NOMO-1 (cell line): Measurements from ENCODE around the gene MAST2.
"Not testable (repeated sequence)": the region's sequence is repeated elsewhere in the genome, so short reads cannot be mapped to it uniquely, and the experiment has no call there.

Experiments used
- DNase-seq, 2 experiments: peaks; one replicate each; lab custom pipeline; 2025; ENCODE audit not compliant: unreplicated experiment in 2 of 2; lab: John Stamatoyannopoulos, UW

MAST2 gene

DNA sequence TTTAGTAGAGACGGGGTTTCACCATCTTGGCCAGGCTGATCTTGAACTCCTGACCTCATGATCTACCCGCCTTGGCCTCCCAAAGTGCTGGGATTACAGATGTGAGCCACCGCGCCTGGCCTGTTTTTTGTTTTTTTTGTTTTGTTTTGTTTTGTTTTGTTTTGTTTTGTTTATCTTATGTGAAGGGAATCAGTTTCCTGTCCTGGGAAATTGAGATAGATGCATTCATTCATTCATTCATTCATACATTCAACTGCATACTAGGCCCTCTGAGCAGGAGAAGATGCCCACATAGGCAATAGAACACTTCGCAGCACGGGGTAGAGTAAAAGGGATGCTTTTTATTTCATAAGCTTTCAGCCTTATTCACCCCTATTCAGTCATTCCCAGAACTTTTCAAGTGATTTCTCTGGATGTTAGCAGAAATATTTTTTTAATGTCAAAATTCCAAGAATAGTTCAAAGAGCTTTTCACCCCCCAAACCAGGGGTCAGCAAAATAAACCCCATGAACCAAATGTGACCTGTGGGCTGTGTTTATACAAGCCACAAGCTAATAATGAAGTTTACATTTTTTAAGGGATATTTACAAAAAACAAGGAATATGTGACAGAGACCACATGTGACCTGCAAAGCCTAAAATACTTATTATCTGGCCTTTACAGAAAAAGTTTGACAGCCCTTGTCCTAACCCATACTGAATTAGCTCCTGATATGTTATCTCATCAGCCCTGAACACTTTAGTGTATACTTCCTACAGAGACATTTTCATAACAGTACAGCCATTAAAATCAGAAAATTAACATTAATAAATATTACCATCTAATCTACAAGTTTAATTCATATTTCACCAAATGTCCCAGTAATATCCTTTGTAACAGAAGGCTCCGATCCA lies 127.1 kb downstream of the MAST2 start:
- no peak for DNase-seq

DNA sequence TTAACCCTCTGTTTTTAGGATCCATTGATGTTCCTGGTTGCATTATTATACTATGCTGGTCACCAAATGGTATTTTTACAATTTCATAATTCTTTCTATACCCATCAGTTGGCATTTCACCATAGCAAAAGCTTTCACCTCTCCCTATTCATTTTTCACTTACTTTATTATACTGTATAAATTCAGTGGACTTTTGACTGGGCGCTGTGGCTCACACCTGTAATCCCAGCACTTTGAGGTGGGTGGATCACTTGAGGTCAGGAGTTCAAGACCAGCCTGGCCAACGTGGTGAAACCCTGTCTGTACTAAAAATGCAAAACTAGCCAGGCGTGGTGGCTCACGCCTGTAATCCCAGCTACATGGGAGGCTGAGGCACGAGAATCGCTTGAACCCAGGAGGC lies 128.8 kb downstream of the MAST2 start:
- not testable (repeated sequence) for DNase-seq

DNA sequence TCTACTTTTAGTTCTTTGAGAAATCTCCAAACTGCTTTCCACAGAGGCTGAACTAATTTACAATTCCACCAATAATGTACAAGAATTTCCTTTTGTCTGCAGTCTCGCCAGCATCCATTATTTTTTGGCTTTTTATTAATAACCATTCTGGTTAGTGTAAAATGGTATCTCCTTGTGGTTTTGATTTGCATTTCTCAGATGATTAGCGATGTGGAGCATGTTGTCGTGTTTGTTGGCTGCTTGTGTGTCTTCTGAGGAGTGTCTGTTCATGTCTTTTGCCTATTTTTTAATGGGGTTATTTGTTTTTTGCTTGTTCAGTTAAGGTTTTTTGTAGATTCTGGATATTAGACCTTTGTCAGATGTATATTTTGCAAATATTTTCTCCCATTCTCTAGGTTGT lies 131.5 kb downstream of the MAST2 start:
- DNase-seq: no peak

DNA sequence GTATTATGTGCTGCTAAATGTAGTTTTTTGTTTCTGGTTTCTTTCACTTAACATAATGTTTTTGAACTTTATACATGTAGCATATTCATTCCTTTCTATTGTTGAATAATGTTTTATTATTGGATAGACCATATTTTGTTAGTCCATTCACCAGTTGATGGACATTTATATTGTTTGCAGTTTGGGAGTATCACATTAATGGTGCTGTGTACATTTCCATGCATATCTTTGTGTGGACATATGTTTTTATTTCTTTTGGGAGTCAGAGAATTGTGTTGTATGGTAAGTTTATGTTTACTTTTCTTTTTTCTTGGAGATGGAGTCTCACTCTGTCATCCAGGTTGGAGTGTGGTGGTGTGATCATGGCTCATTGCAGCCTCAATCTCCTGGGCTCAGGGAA lies 134.6 kb downstream of the MAST2 start:
- no peak for DNase-seq

DNA sequence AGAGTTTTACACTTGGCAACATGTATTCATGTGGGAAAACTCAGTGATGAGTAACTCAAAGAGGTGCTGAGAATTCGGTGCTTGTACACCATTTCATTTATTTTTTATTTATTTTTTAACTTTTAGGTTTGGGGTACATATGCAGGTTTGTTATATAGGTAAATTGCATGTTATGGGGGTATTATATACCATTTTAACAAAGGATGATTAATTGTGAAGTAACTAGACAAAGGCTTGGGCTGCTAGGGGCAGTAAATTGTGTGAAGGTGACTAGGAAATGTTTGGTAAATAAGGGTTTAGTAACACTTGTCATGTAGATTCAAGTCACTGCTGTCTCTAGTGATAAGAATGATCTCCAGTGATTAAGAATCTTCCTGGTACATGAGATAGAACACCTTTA lies 139.0 kb downstream of the MAST2 start:
- no peak for DNase-seq

DNA sequence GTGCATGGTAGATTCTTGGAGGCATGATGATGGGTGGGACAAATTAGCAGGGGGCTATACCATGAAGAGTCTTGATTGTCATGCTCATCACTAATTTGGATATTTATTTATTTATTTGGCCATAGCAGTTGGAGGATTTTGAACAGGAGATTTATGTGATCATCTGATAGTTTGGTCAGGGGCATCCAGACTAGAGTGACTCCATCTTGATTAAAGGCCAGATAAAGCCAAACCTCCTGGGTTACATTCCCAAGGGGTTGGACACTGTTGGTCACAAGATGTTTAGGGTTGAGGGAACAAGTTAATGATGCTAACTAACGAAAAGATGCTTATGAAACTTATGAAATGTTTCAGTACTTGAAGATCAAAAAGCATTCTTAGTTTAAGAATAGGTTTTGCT lies 139.8 kb downstream of the MAST2 start:
- no peak for DNase-seq

DNA sequence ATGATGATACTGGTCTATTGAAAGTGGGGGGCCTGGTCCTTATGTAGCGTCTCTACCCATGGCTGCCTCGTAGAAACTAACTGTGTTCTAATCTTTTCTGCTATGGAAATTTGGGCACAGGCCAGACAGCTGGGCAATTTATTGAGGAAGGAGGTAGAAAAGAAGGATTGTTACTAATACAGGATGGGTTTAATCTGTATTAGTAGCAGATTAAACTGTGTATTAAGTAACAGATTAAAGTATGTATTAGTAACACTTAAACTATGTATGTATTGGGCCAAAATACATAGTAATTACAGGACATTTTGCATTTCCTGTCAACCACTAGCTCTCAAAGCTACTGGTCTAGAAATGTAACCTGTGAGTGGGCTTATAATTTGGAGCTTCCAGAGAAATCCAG lies 142.0 kb downstream of the MAST2 start:
- no peak for DNase-seq

DNA sequence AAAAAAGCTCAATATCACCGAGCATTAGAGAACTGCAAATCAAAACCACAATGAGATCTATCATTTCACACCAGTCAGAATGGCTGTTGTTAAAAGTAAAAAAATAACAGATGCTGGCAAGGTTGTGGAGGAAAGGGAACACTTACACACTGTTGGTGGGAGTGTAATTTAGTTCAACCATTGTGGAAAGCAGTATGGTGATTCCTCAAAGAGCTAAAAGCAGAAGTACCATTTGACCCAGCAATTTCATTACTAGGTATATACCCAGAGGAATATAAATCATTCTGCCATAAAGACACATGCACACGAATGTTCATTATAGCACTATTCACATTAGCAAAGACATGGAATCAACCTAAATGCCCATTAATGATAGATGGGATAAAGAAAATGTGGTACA lies 146.1 kb downstream of the MAST2 start:
- not testable (repeated sequence) for DNase-seq

DNA sequence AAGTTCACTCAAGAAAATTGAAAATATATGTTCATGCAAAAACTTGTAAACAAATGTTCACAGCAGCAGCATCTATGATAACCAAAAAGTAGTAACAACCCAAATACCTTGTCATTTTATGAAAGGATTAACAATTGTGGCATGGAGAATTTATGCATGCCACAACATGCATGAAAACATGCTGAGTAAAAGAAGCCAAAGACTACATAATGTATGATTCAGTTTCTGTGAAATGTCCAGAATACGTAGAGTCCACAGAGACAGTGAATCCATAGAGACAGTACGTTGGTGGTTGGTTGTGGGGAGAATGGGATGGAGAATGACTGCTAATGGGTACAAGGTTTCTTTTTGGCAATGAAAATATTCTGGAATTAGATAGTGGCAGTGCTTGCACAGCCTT lies 148.7 kb downstream of the MAST2 start:
- DNase-seq: no peak

DNA sequence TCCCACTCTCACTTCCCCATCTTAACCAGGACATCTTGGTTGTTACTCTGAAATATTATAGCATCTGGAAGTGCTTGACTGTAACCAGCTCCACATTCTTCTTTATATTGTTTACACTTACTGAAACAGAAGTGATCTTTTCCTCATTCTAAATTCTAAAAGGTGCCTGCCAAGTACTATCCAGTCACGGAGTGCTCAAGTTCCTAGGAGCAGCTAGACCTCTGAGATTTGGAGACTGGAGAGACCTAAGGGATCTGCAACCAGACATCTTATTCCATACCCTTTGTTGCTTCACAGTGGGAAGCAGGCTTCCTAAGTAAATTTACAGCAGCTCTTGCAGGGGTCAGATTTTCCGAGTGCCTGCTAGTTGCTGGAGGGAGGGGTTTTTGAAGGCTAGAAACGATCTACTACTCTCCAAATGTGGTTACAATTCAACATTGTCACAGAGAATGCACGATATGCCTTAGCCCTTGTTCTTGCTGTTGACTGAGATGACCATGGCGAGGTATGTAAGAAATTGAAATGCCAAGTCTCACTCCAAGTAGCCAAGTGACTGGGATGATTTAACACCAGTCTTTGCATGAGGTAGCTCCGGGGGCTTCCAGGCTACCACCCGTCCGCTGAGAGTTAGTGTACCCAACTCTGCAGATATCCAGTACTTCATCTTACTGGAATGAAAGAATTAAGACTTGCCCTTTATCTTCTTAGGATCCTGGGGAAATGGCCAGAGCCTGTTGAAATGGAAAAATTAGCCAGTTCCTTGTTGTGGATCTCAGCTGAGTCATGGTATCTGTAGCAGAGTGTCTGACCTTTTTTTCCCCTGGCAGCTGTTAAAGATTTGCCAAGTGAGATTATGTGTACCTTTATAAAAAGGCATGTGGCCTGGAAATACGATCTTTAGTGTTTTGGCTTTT lies 150.8 kb downstream of the MAST2 start:
- DNase-seq: no peak

DNA sequence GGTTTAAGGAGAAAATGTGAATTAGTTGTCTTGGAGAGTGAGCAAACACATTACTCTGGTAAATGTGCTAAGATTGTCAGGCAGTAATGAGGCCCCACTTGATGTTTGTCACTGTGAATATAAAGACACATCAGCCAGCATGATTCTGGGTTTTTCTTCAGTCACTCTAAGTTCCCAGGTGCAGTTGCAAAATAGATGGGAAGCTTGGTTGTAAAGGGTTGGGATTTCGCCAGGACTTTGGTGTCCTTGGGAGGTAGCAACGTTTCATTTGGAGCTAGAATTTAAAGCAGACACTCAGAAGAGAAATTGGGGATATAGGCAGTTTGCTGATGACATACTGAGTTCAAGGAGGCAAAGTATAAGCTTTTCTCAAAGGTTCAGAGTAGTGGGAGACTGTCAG lies 154.3 kb downstream of the MAST2 start:
- no peak for DNase-seq

DNA sequence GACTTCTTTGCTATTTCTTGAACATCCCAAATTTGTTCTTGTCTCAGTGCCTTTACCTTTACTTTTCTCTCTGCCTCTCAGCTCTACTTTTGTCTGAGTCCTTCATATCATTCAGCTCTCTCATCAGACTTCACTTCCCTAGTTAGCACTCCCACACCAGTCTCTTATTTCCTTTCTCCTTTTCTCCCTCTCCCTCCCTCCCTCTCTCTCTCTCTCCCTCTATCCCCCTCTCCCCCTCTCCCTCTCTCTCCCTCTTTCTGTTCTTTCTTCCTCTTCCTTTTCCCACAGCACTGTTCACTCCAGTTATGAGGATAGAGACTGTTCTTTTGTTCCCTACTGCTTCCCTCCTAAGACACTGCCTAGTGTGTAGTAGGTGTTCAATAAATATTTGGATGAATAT lies 154.9 kb downstream of the MAST2 start:
- DNase-seq: no peak

DNA sequence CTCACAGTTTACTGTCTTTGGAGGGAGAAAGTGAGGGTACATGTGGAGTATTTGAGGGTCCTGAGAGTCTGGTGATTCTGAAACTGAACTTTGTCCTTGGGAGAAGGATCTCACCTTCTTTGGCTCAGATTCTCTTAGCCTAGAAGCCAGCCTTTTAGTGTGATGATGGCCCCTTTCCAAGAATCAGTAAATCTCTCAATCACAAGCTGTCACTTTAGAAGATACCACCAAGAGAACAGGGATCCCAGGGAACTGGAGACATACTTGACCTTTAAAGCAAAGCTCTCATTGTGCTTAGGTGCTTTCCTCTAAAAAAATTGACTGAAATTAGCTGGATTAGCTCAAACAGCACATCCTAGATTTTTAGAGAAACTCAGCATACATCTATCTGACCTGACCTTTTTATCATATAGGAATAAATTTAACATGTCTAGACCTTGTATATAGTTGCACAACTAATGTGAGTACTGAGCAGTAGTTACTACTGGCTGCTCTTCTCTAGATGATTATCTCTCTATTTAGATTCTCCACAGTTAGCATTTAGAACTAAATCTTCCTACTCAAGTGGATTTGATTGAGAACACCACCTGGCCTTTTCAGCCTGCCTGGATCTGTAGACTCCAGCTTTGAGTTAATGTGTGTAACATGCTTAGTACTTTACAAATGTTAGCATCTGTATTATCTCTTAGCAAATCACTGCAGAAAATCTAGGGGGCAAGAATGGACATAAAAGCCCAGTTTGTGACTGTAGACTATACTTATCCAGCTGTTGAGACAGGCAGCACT lies 157.7 kb downstream of the MAST2 start:
- no peak for DNase-seq

DNA sequence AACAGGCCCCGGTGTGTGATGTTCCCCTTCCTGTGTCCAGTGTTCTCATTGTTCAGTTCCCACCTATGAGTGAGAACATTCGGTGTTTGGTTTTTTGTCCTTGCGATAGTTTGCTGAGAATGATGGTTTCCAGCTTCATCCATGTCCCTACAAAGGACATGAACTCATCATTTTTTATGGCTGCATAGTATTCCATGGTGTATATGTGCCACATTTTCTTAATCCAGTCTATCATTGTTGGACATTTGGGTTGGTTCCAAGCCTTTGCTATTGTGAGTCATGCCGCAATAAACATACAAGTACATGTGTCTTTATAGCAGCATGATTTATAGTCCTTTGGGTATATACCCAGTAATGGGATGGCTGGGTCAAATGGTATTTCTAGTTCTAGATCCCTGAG lies 158.5 kb downstream of the MAST2 start:
- DNase-seq: not testable (repeated sequence)

DNA sequence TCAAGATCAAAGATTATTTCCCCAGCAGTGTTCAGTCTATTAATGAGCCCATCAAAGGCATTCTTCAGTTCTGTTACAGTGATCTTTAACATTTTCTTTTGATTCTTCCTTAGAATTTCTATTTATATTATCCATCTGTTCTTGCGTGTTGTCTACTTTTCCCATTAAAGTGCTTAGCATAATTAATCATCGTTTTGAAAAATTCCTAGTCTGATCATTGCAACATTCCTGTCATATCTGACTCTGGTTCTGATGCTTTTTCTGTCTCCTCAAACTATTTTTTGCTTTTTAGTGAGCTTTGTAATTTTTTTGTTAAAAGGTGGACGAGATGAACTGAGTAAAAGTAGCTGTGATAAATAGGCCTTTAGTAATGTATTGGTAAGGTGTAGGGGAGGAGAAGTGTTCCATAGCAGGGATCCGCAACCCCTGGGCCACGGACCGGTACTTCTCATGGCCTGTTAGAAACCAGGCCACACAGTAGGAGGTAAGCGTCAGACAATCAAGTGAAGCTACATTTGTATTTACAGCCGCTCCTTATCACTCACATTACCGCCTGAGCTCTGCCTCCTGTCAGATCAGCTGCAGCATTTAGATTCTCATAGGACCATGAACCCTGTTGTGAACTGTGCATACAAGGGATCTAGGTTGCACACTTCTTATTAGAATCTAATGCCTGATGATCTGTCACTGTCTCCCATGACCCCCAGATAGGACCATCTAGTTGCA lies 165.7 kb downstream of the MAST2 start:
- no peak for DNase-seq

DNA sequence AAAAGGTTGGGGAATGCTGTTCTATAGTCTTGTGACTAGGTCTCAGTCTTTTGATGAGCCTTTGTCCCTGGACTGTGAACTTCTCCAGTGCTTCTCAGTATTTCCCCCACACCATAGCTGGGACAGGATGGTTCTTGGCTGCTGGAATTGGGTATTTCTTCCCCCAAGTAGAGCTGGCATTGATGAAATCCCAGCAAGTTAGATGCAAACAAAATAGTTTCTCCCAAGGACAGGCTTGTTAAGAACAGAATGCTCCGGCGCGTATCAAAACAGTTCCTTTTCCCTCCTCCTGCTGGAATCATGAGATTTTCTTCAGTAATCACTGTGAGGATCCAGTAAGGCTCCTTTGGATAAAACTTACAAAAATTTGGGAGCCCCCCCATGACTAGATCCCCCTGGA lies 166.5 kb downstream of the MAST2 start:
- DNase-seq: no peak

DNA sequence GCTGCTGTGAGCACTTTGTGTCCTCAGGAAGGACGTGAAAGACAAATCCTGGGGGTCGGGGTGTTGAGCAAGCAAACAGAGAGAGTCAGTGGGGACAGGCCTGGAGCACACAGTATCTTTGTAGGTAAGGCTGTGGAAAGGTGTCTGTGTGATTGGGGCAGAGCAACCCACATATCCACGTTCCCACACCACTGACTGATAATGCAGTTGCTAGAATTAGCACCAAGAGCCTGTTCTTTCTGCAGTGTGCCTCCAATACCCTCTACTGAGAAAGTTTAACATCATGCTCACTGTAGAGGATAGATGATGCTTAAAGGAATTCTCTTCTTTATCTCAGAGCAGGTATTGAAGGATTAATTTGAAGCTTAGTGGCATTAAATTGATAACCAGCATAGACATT lies 167.9 kb downstream of the MAST2 start:
- DNase-seq: no peak

DNA sequence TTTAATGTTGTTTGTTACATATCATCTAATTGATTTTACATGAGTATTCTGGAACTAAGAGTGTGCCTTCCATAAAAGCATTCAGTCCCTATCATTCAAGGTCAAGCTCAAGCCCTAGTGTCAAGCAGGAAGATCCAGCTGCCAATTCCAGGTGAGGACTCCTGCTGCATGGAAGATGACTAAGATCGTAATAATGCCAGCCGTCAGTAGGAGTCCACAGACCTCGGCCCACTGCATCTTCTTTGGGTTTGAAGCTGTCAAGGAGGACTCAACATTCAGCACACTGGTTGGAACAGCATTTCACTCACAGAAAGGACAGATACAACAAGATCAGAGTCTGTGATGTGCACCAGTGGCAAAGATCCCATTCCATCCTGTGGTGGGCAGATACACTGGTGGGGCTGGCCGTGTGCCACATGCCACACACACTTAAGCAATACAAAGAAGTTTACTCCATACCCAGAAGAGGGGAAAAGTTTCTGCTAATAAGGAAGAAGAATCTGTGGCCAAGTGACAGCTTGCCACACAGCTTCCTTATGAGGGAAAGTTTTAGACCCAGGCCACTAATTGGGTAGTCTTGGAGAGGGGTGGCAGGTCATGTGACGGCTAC lies 168.6 kb downstream of the MAST2 start:
- DNase-seq: no peak

DNA sequence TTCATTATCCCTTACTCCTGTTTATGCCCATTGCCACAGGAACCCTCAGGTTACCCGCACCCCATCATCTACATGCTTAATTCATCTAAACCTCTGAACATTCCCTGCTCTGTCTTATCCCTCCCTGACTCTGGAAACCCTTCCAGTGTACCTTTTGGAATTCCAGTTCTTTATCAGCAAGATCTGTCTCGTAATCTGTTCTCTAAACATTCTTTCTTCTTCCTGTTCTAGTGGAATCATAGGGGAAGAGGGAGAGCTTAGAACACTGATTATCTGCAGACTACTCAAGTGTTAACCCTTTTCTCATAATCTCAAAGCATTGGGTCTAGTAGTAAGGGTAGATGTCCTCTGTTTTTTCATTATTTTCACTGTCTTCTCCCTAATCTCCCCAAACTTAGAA lies 169.2 kb downstream of the MAST2 start:
- no peak for DNase-seq

DNA sequence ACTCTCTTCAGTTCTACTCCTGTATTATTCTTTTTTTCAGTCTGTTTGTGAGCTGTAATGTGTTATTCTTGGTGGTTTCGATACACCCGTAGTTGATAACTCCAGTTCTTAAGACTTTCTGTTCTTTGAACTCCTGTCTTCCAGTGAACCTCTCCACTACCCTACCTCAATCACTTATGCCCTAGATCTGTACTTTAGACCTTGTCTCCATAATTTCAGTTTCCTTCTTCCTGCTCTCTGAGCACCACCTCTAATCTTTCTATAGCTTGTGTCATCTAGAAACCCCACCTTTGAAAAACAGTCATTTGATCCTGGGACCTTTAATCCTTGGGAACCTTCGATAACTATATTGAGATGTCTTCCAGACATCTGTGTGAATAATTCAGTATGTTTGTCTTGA lies 169.7 kb downstream of the MAST2 start:
- no peak for DNase-seq
